Gastroesophageal sphincter (tissue), 4 donors: ENCODE measurements around the gene L3MBTL4. TPM values are rescaled to one million over a fixed set of nuclear protein-coding genes. Genes with fewer than 3 reads are reported as not detected.

Experiments
- ATAC-seq: fragments of 150-250 bp; one replicate; pipeline ENCODE4 v1.9.1; 2016; ENCODE audit warnings: mild to moderate bottlenecking, moderate library complexity
- H3K27ac ChIP-seq, 4 donors: fragments of 200-600 bp; sonication (generic) in 3 of 4; 1 replicate in 3 of 4; 2 replicates in 1 of 4; pipeline ENCODE4 v1.5.1; 2016 to 2019
- H3K27me3 ChIP-seq: fragments of 200-600 bp; sonication (generic); one replicate; pipeline ENCODE4 v1.5.1; 2019
- H3K36me3 ChIP-seq, 2 donors: fragments of 200-600 bp; sonication (generic); one replicate each; pipeline ENCODE4 v1.5.1; 2019; ENCODE audit warnings: control low read depth in 1 of 2
- H3K4me1 ChIP-seq, 3 donors: fragments of 200-600 bp; sonication (generic); 1 replicate in 2 of 3; 2 replicates in 1 of 3; pipeline ENCODE4 v1.5.1; 2016 to 2019; ENCODE audit warnings: control low read depth in 2 of 3
- H3K4me3 ChIP-seq, 2 donors: fragments of 200-600 bp; sonication (generic); one replicate each; pipeline ENCODE4 v1.5.1; 2019; ENCODE audit warnings: mild to moderate bottlenecking in 1 of 2, moderate library complexity in 1 of 2
- H3K9me3 ChIP-seq, 3 donors: fragments of 200-600 bp; sonication (generic); one replicate each; pipeline ENCODE4 v1.5.1; 2017 to 2019; ENCODE audit warnings: control low read depth in 2 of 3
- EP300 ChIP-seq: sonication (generic); formaldehyde crosslinking; IDR thresholded peaks from one replicate; pipeline ENCODE4 v1.6.1; 2017; ENCODE audit warnings: antibody characterized with exemption, mild to moderate bottlenecking
- POLR2A ChIP-seq, 2 donors: fragments of 450-650 bp; IDR thresholded peaks; one replicate each; pipeline ENCODE4 v1.6.1; 2017; ENCODE audit warnings: antibody characterized with exemption in 2 of 2, mild to moderate bottlenecking in 2 of 2, moderate library complexity in 1 of 2
- POLR2AphosphoS5 ChIP-seq: sonication (generic); formaldehyde crosslinking; IDR thresholded peaks from one replicate; pipeline ENCODE4 v1.6.1; 2017; ENCODE audit warnings: antibody characterized with exemption
- WGBS, 2 donors: methylation state at CpG; one replicate each; pipeline ENCODE4 v1.1.5; 2018; ENCODE audit warnings: low coverage in 1 of 2; 5-methylcytosine and 5-hydroxymethylcytosine counted together
- total RNA-seq, 4 donors: library from RNA; depleted of rRNA; stranded (reverse); fragments of >200 nt; gene quantifications; one replicate each; pipeline ENCODE4 v1.1.0, GENCODE V29; 2016
- TF ChIP-seq, protein P1 (sequence below), 4 experiments: fragments of 200-600 bp in 2 of 4; fragments of 450-650 bp in 2 of 4; sonication (generic) in 1 of 4; IDR thresholded peaks; one replicate each; pipeline ENCODE4 v1.5.1; 2017 to 2019; ENCODE audit warnings: antibody characterized with exemption in 4 of 4, mild to moderate bottlenecking in 2 of 4, moderate library complexity in 2 of 4

Gene L3MBTL4
- total RNA-seq, 4 donors from 2014 or later = 0.46 to 8.1 (median 4.9) TPM

DNA sequence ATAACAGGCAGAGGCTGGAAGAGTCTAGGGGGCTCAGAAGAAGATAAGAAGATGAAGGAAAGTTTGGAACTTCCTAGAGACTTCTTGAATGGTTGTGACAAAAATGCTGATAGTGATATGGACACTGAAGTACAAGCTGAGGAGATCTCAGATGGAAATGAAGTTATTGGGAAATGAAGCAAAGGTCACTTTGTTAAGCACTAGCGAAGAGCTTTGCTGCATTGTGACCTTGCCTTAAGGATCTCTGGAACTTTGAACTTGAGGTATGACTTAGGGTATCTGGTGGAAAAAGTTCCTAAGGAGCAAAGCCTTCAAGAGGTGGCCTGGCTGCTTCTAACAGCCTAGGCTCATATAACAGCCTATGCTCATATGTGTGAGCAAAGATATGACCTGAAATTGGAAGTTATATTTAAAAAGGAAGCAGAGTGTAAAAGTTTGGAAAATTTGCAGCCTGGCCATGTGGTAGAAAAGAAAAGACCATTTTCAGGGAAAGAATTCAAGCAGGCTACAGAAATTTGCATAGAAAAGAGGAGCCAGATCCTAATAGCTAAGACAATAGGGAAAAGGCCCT lies 91.3 kb downstream of the L3MBTL4 start:
- Histone ChIP-seq H3K27ac (no peak overlapping the region), H3K27me3 (no peaks in the 10 kb centered on the region), H3K36me3 (peaks cover 0 to 4% of the 10 kb centered on the region in 2 donors), H3K4me3 (no peak overlapping the region), H3K4me1 (no peaks in the 10 kb centered on the region), H3K9me3 (peaks cover 0 to 30% (median 0%) of the 10 kb centered on the region in 3 donors)
- TF ChIP-seq POLR2A (IDR thresholded peaks at IDR 0.05) (no peak), POLR2AphosphoS5 (no peak), EP300 (no peak)
- TF ChIP-seq, protein P1, sequence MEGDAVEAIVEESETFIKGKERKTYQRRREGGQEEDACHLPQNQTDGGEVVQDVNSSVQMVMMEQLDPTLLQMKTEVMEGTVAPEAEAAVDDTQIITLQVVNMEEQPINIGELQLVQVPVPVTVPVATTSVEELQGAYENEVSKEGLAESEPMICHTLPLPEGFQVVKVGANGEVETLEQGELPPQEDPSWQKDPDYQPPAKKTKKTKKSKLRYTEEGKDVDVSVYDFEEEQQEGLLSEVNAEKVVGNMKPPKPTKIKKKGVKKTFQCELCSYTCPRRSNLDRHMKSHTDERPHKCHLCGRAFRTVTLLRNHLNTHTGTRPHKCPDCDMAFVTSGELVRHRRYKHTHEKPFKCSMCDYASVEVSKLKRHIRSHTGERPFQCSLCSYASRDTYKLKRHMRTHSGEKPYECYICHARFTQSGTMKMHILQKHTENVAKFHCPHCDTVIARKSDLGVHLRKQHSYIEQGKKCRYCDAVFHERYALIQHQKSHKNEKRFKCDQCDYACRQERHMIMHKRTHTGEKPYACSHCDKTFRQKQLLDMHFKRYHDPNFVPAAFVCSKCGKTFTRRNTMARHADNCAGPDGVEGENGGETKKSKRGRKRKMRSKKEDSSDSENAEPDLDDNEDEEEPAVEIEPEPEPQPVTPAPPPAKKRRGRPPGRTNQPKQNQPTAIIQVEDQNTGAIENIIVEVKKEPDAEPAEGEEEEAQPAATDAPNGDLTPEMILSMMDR (IDR thresholded peaks at IDR 0.05) = no peak
- WGBS, 2 donors = 81% methylated on average over 1 of the region's 1 CpG; no CpG with 5 or more reads in 1 of the 2 donors
- no peak for ATAC-seq

DNA sequence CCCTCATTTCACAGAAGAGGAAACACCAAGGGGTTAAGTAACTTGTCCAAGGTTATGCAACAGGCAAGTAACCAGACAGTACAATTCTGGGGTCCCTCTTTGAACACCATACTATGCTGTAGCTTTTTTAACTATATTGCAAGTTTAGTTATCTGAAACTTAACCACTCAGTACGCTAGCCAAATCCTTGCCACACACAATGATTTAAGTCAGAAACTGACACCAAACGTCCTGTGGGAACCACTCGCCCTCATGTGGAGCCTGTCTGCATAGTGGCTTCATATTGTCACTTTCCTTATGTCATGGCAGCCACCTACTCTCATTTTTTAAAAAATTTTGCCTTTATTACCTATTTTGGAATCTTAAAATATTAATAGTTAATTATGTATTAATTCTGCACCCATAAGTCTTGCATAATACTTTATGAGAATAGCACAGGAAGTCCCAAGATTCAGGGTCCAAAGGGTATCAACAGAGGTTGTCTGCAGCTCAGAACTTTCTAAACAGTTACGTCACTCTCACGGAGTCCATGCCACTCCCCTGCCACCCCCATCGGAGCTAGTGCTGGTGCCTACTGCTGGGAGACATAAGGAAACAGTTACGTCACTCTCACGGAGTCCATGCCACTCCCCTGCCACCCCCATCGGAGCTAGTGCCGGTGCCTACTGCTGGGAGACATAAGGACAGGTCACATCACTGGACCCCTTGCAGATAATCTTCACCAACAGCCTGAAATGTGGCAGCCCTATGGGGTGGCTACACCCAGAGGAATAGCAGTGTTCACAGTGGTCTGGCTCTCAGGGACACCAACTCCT lies 99.0 kb downstream of the L3MBTL4 start:
- no peaks in the 10 kb centered on the region for H3K27me3 ChIP-seq
- H3K36me3 ChIP-seq = no peaks in the 10 kb centered on the region
- H3K27ac ChIP-seq = no peak overlapping the region
- H3K4me3 ChIP-seq = no peak overlapping the region
- no peaks in the 10 kb centered on the region for H3K4me1 ChIP-seq
- 44 to 80% methylated on average over 6 to 7 of the region's 10 CpGs for WGBS, 2 donors
- no peak for ATAC-seq
- TF ChIP-seq POLR2A (IDR thresholded peaks at IDR 0.05) = no peak
- no peak for TF ChIP-seq EP300
- TF ChIP-seq, protein P1 (IDR thresholded peaks at IDR 0.05) = no peak
- no peak for TF ChIP-seq POLR2AphosphoS5
- peaks cover 0 to 9% (median 0%) of the 10 kb centered on the region in 3 donors for H3K9me3 ChIP-seq

DNA sequence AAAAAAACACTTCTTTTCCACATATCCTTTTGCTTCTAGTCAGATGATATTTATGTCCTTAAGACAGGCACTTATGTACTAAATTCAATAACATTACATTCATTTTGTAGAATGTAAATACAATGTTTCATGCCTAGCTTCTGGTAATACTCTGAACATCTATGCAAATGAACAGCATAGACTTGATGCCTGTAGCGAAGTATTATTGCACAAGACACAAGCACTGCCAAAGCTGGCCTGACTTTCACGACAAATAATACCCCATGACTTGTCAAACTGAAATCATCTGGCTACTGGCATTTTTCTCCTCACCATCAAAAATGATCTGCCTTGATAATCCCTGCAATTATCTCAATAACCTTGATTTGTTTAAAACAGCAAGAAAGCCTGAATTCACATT lies 101.3 kb downstream of the L3MBTL4 start:
- ATAC-seq = no peak
- Histone ChIP-seq H3K4me3 (no peak overlapping the region), H3K36me3 (no peaks in the 10 kb centered on the region), H3K27me3 (no peaks in the 10 kb centered on the region), H3K27ac (no peak overlapping the region), H3K9me3 (peaks cover 0 to 9% (median 0%) of the 10 kb centered on the region in 3 donors), H3K4me1 (no peaks in the 10 kb centered on the region)
- 63 to 70% methylated on average over 2 of the region's 2 CpGs for WGBS, 2 donors
- no peak for TF ChIP-seq POLR2AphosphoS5
- TF ChIP-seq POLR2A (IDR thresholded peaks at IDR 0.05) = no peak
- TF ChIP-seq EP300 = no peak
- TF ChIP-seq, protein P1 (IDR thresholded peaks at IDR 0.05) = no peak

DNA sequence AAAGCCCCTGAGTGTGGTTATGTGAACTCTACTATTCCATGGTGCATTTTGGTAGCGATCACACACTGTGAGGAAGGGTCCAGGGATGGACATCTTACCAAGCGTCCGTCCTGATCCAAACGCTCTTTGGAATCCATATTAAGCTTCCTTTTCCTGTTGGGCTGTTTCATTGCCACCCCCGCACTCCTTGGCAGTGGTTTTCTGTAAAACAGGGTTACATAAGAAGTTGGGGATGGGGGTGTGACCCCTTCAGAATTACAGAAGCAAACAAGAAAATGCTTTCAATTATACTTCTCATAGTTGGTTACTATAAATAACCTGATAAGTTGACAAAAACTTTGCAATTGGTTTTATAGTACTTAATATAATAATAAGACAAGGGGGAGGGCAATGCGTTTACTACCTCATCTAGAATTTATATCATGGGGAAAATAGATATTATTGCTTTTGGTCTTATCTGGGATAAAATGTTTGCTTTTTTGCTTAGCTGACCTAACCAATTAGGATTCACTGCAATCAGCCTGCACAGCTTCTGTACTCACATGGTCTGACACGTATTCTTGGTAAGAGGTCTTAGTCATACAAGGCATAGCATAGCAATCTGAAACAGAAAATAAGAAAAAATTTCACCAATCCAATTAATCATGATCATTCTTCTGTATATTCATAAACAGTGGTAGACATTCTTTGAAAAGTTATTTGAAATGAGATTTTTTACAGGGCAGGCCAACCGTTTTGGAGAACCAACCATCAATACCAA lies 103.1 kb downstream of the L3MBTL4 start:
- WGBS, 2 donors = 83 to 84% methylated on average over 8 of the region's 8 CpGs
- TF ChIP-seq EP300 (no peak), POLR2AphosphoS5 (no peak), POLR2A (IDR thresholded peaks at IDR 0.05) (no peak)
- TF ChIP-seq, protein P1 (IDR thresholded peaks at IDR 0.05) = no peak
- Histone ChIP-seq H3K9me3 (no peaks in the 10 kb centered on the region), H3K36me3 (no peaks in the 10 kb centered on the region), H3K27ac (no peak overlapping the region), H3K4me1 (no peaks in the 10 kb centered on the region), H3K27me3 (no peaks in the 10 kb centered on the region), H3K4me3 (no peak overlapping the region)
- ATAC-seq = no peak
